Neural crest cell (in vitro differentiated cells): ENCODE data around the gene FSTL5. TPM values are rescaled to one million over a fixed set of nuclear protein-coding genes. Genes with fewer than 3 reads are reported as not detected.

Experiments
- DNase-seq: peaks from one replicate; pipeline ENCODE4 v3.0.0; 2021; ENCODE audit warnings: low read depth, mixed read lengths, low spot score
- H3K27ac Mint-ChIP-seq: one replicate; pipeline ENCODE4 v1.8.0; 2021; ENCODE audit warnings: mild to moderate bottlenecking, mixed read lengths; ENCODE audit not compliant: unreplicated experiment
- H3K27me3 Mint-ChIP-seq: 2 replicates; pipeline ENCODE4 v1.8.0; 2021; ENCODE audit warnings: low read depth, mild to moderate bottlenecking, mixed read lengths
- H3K36me3 Mint-ChIP-seq: 2 replicates; pipeline ENCODE4 v1.8.0; 2021; ENCODE audit warnings: low read depth, mild to moderate bottlenecking, mixed read lengths
- H3K4me1 Mint-ChIP-seq: 2 replicates; pipeline ENCODE4 v1.8.0; 2021; ENCODE audit warnings: mixed read lengths
- H3K4me3 Mint-ChIP-seq: one replicate; pipeline ENCODE4 v1.8.0; 2021; ENCODE audit warnings: mild to moderate bottlenecking, mixed read lengths
- H3K9me3 Mint-ChIP-seq: 2 replicates; pipeline ENCODE4 v1.8.0; 2021; ENCODE audit warnings: mixed read lengths
- total RNA-seq: library from RNA; stranded (reverse); gene quantifications from 2 replicates; pipeline ENCODE4 v1.2.1, GENCODE V29; 2021
- TF ChIP-seq, protein P1 (sequence below): fragments of 200-600 bp; sonication (generic); conservative IDR thresholded peaks from 2 replicates; pipeline ENCODE4 v1.5.0; 2021; ENCODE audit warnings: antibody characterized with exemption, mild to moderate bottlenecking

FSTL5 gene
- total RNA-seq, 1 donor from 2014 or later, result 7.4 TPM

DNA sequence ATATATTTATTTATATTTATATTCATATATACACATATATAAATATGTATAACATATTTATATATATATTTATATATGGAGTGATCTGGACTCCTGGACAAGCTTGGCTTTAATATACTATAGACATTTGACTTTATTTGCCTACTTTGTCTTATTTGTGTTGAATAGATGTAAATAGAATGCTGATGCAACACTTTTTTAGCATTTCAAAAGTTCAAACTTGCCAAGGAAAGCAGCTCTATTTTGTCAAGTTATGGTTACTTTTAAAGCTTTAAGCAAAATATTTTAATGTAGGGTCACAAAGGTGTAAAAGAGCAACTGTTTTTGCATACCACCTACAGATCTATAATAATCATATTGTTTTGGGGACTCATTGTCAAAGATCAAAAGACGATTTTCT is 61.1 kb downstream of the FSTL5 start:
- TF ChIP-seq, protein P1, sequence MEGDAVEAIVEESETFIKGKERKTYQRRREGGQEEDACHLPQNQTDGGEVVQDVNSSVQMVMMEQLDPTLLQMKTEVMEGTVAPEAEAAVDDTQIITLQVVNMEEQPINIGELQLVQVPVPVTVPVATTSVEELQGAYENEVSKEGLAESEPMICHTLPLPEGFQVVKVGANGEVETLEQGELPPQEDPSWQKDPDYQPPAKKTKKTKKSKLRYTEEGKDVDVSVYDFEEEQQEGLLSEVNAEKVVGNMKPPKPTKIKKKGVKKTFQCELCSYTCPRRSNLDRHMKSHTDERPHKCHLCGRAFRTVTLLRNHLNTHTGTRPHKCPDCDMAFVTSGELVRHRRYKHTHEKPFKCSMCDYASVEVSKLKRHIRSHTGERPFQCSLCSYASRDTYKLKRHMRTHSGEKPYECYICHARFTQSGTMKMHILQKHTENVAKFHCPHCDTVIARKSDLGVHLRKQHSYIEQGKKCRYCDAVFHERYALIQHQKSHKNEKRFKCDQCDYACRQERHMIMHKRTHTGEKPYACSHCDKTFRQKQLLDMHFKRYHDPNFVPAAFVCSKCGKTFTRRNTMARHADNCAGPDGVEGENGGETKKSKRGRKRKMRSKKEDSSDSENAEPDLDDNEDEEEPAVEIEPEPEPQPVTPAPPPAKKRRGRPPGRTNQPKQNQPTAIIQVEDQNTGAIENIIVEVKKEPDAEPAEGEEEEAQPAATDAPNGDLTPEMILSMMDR, result no peak
- H3K4me1 Mint-ChIP-seq, result peaks cover 3% of the 10 kb centered on the region
- no peak for DNase-seq
- H3K27ac Mint-ChIP-seq, result no peak overlapping the region
- H3K27me3 Mint-ChIP-seq, result no peaks in the 10 kb centered on the region
- H3K9me3 Mint-ChIP-seq, result peaks cover 10% of the 10 kb centered on the region
- H3K4me3 Mint-ChIP-seq, result no peak overlapping the region
- peaks cover 6% of the 10 kb centered on the region for H3K36me3 Mint-ChIP-seq

DNA sequence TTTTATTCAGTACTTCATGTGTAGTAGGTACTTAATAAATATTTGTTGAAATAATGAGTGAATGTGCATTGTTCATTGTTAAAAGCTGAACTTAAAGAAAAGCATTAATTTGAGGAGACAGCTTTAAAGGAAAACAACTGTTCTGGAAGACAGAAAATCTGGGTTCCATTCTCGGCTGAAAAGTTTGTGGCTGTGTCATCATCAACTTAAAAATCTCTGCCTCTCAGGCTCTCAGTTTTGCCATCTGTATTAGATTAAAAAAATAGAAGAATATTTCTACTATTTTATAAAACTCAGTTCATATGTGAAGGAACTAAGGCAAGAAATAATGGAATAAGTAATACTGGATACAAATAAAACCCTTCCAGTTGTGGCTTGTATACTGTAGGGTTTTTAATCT is 62.5 kb downstream of the FSTL5 start:
- no peaks in the 10 kb centered on the region for H3K27me3 Mint-ChIP-seq

DNA sequence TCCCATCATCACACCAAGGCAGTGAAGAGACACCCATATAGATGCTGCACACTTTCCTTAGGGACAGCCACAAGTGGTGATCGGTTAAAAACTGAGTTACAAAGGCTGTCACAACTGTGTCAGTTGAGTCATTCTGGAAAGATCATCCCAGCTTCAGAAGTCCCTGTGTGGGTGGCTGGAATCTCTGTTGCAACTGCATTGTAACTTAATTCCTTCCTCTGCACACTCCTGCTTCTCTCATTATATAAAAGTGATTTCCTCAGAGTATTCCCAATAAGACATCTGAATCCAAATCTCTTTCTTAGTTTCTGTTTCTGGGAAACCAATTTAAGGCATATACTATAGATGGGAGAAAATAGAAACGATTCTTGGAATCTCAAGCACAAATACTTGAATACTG is 88.1 kb downstream of the FSTL5 start:
- TF ChIP-seq, protein P1, result no peak
- Mint-ChIP-seq H3K4me1 (no peaks in the 10 kb centered on the region), H3K4me3 (no peak overlapping the region), H3K36me3 (no peaks in the 10 kb centered on the region), H3K27ac (no peak overlapping the region), H3K9me3 (no peaks in the 10 kb centered on the region), H3K27me3 (no peaks in the 10 kb centered on the region)
- DNase-seq, result no peak

More for the DNA sequence above, 62.5 kb downstream of the FSTL5 start:
- Mint-ChIP-seq H3K9me3 (peaks cover 10% of the 10 kb centered on the region), H3K27ac (no peak overlapping the region), H3K4me3 (no peak overlapping the region), H3K36me3 (peaks cover 6% of the 10 kb centered on the region), H3K4me1 (peaks cover 3% of the 10 kb centered on the region)
- TF ChIP-seq, protein P1, result no peak
- no peak for DNase-seq

DNA sequence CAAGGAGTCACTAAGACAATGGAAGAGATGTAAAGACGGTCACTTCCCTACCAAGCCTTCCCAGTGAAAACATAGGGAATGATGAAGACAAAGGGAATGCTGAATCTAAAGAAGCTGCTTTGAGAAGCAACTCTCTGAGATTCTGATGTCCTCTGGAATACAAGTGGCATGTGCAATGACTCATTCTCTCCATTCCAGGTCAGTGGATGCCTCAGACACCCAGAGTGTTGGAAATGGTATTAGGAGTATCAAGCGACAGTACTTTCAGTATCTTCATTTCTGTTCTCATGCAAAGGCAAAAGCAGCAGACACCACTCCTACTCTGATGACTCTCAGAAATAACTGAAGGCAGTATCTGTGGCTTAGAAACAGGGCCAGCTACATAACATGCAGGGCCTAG is 102.6 kb downstream of the FSTL5 start:
- DNase-seq, result no peak
- TF ChIP-seq, protein P1, result no peak
- Mint-ChIP-seq H3K4me3 (no peak overlapping the region), H3K4me1 (no peaks in the 10 kb centered on the region), H3K9me3 (peaks cover 3% of the 10 kb centered on the region), H3K27me3 (no peaks in the 10 kb centered on the region), H3K36me3 (no peaks in the 10 kb centered on the region), H3K27ac (no peak overlapping the region)

- TF ChIP-seq, protein P1, result no peak
- Mint-ChIP-seq H3K9me3 (peaks cover under 1% of the 10 kb centered on the region), H3K27me3 (no peaks in the 10 kb centered on the region), H3K27ac (no peak overlapping the region), H3K4me1 (no peaks in the 10 kb centered on the region), H3K4me3 (no peak overlapping the region), H3K36me3 (no peaks in the 10 kb centered on the region)
- no peak for DNase-seq
Measured at GRCh38 chr4:162059656-162060055, 104.1 kb downstream of the FSTL5 start.

DNA sequence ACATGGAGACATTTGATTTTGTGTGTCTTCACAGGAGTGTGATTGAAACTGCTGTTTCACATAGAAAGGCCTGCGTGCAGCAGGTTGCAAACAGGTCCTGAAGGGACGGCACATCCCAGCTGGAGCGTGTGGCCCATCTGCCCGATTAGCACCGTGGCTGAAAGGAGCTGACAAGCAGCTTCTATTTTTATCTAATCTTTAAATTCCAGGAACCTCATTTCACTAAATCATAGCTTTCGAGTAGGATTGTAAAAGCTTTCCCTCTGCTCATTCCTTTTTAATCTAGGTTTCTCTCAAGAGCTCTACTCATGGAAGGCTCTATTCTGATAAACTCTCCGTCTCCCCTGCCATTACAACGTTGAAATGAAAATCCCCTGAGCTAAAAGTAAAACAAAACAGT is 106.8 kb downstream of the FSTL5 start:
- Mint-ChIP-seq H3K27me3 (no peaks in the 10 kb centered on the region), H3K4me1 (no peaks in the 10 kb centered on the region), H3K36me3 (no peaks in the 10 kb centered on the region), H3K27ac (no peak overlapping the region), H3K4me3 (no peak overlapping the region), H3K9me3 (no peaks in the 10 kb centered on the region)
- TF ChIP-seq, protein P1, result no peak
- no peak for DNase-seq
